Activated naive CD4-positive, alpha-beta T cell treated with anti-CD3 and anti-CD28 coated beads, Interleukin-2, amount 10 ng/mL, durations not matched to agents 7 days and 5 days (primary cell): ENCODE results near the gene ISYNA1.

ENCODE experiments used
- CTCF ChIA-PET: fragments of 350-600 bp; sonication (Branson Sonifier 250); formaldehyde crosslinking; loops from one replicate; lab custom pipeline; 2021; ENCODE audit warnings: antibody characterized with exemption; lab: Charles Lee
- DNase-seq: peaks from one replicate; pipeline ENCODE4 v3.0.0-alpha.2; 2020
- H3K27ac Mint-ChIP-seq: one replicate; pipeline ENCODE4 v1.8.0; 2021; ENCODE audit warnings: mild to moderate bottlenecking, moderate library complexity, mixed read lengths
- H3K27me3 Mint-ChIP-seq: one replicate; pipeline ENCODE4 v1.8.0; 2021; ENCODE audit warnings: mild to moderate bottlenecking, mixed read lengths
- H3K36me3 Mint-ChIP-seq: one replicate; pipeline ENCODE4 v1.8.0; 2021; ENCODE audit warnings: mixed read lengths
- H3K4me1 Mint-ChIP-seq: one replicate; pipeline ENCODE4 v1.8.0; 2021; ENCODE audit warnings: mixed read lengths
- H3K4me3 Mint-ChIP-seq: one replicate; pipeline ENCODE4 v1.8.0; 2021; ENCODE audit warnings: mild to moderate bottlenecking, moderate library complexity, mixed read lengths
- H3K9me3 Mint-ChIP-seq: one replicate; pipeline ENCODE4 v1.8.0; 2021; ENCODE audit warnings: mixed read lengths

Gene ISYNA1

DNA sequence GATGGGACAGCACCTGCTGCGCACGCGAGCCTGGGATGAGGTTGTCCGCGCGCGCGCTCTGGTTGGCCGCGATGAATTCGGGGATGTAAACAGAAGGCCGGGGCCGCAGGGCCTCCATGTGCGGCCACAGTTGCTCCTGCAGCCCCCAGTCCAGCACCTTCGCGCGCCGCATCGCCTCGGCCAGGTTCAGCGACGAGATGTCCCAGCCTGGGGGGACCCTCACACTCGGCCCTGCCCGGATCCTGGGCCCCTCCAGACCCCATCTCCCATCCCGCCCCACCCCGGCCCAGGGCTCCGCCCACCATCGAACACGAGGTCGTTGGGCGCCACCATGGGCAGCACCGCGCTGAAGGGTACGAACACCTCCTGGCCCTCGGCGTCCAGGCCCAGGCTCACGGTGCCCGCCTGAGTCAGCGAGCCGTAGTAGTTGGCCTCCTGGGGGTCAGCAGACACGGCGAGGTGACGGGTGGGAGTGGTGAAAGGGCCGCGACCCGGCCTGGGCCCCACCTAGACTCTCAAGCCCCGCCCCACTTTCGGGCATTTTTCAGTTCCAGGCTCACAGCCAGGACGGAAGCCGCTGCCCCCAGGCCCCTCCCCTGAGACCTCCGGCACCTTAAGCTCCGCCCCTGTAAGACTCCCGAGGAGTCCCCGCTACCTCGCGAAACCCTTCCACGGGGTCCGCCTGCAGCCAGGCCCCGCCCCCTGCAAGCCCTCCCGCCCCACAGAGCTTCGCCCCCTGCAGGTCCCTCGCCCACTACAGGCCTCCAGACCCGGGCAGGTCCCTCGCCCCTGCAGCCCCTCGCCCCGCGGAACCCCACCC lies 1.1 kb downstream of the ISYNA1 start:
- DNase-seq = peak; percentile 85
- H3K36me3 Mint-ChIP-seq = peaks cover 9% of the 10 kb centered on the region
- CTCF ChIA-PET = no interaction called here
- H3K9me3 Mint-ChIP-seq = no peaks in the 10 kb centered on the region
- peak overlapping the region; percentile 69 for H3K4me3 Mint-ChIP-seq
- peaks cover 18% of the 10 kb centered on the region for H3K27me3 Mint-ChIP-seq
- peaks cover 30% of the 10 kb centered on the region for H3K4me1 Mint-ChIP-seq
- H3K27ac Mint-ChIP-seq = no peak overlapping the region

DNA sequence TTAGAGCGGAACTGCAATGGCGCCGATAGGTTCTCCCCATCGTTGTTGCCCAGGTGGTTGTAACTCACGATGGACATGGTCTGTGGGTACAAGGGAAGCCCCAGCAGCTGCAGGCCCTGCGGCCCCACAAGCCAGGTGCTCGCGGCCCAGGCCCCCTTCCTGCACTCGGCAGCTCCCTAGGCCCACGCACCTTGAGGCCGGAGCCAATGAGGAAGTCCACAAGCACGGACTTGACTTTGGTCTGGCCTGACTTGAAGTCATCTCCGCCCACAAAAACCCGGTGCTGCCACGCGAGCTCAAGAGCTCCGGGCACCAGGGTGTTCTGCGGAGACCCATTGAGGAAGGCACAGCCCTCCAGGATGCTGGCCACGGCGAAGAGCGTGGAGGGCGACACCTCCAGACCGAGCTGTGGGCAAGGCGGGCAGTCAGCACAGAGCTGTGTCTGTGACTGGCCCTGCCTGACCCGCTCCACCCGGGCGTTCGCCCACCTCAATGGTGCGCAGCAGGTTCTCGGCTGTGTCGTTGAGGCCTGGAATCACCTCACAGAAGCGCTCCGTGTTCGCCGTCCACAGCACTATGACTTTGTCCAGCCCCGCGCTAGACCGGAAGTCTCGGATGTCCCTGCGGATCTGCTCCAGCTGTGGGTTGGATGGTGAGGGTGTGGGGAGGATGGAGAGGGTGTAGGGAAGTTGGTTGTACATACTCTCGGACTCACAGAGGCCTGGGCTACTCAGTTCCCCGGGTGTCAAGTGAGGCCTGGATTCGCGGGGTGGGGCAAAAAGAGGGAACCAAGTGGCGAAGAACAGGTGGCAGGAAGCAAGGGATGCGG lies 1.9 kb downstream of the ISYNA1 start:
- CTCF ChIA-PET = interaction anchor here (1.0 kb wide), 1 partner anchor 16 kb away, joined by 3 read pairs; no protein-coding TSS in a partner anchor
- Mint-ChIP-seq H3K4me1 (peaks cover 25% of the 10 kb centered on the region), H3K4me3 (peak overlapping the region; percentile 62), H3K27ac (no peak overlapping the region), H3K9me3 (no peaks in the 10 kb centered on the region), H3K27me3 (peaks cover 18% of the 10 kb centered on the region), H3K36me3 (peaks cover 10% of the 10 kb centered on the region)
- no peak for DNase-seq

DNA sequence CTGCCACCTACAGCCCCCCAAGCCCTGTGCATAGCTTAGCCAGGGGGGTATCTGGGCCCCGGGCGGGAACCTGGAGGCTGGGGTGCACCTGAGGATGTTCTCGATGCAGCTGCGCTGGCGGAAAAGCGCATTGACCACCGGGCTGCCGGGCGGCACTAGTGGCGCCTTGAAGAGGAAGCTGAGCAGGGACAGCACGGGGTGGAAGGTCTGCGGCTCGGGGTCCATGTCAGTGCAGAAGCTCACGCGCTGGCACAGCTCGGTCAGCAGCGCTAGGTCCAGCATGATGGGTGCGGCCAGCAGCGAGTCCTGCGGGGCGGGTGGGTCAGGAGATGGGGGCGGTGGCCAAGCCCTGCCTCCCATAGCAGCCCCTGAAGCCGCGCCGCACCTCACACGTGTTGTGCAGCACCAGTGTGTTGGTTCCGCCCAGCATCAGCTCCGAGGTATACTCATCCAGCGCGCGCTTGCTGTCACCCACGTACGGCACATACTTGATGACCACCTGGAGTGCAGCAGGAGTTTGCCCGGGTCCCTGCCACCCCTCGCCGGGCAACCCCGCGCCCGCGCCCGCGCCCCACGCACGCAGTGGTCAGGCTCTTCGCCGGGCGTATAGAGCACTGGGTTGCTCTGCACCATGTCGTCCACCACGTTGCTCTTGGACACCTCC lies 2.6 kb downstream of the ISYNA1 start:
- H3K9me3 Mint-ChIP-seq = no peaks in the 10 kb centered on the region
- peaks cover 23% of the 10 kb centered on the region for H3K4me1 Mint-ChIP-seq
- peaks cover 10% of the 10 kb centered on the region for H3K36me3 Mint-ChIP-seq
- CTCF ChIA-PET = interaction anchor here (1.0 kb wide), 1 partner anchor 15 kb away, joined by 3 read pairs; no protein-coding TSS in a partner anchor
- DNase-seq = no peak
- H3K4me3 Mint-ChIP-seq = no peak overlapping the region
- peaks cover 18% of the 10 kb centered on the region for H3K27me3 Mint-ChIP-seq
- H3K27ac Mint-ChIP-seq = peak overlapping the region; percentile 28

DNA sequence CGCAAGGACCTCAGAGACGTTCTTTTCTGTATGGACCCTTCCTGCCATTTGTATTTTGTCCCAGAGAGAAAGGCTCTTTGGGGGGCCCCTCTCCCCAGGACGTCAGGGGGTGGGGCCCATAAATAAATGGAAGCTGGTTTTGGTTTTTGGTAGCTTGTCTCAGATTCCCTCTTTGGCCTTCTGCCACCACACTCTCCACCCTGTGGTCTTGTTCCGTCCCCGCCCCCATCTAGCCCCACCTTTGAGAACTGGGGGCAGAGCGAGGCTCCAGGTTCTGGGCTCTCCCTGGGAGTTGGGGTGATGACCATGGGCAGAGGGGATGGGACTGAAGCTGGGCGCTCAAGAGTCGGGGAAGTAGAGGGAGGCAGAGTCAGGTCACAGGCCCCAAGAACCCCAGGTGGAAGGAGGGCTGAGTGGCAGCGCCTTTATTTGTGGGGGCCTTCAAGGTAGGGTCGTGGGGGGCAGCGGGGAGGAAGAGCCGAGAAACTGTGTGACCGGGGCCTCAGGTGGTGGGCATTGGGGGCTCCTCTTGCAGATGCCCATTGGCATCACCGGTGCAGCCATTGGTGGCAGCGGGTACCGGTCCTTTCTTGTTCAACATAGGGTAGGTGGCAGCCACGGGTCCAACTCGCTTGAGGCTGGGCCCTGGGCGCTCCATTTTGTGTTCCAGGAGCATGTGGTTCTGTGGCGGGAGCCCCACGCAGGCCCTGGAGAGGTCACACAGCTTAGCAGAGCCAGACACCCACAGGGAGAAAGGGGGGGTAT lies 3.3 kb downstream of the ISYNA1 start:
- CTCF ChIA-PET = no interaction called here
- H3K4me1 Mint-ChIP-seq = peaks cover 30% of the 10 kb centered on the region
- H3K9me3 Mint-ChIP-seq = no peaks in the 10 kb centered on the region
- H3K36me3 Mint-ChIP-seq = peaks cover 10% of the 10 kb centered on the region
- no peak for DNase-seq
- H3K4me3 Mint-ChIP-seq = no peak overlapping the region
- peaks cover 18% of the 10 kb centered on the region for H3K27me3 Mint-ChIP-seq
- H3K27ac Mint-ChIP-seq = no peak overlapping the region

DNA sequence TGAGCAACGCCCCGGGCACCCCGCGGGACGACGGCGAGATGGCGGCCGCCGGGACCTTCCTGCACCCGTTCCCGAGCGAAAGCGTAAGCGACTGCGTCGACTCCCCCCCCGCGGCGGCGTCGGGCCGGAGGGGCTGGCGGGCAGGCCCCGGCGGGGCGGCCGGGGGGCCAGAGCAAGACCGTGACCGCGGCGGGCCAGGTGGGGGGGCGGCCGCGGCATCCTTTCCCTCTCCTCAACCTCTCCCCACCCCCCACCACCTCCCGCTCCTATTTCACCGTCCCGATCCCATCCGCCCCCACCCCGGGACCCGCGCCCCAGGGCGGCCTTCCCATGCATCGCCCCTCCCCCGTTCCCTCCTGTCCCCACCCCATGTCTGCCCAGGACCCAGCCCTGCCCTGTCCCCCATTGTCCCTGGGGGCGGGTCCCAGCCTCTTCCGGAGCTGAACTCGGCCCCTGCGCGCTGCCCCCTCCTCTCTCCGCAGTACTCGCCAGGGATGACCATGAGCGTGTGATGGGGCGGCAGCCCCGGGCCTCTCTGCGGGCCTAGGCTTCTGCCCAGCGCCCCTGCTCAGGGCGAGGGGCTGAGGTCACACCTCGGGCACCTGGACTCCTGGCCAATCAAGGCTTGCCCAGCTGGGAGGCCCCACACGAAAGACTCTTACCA lies 4.1 kb downstream of the ISYNA1 start:
- Mint-ChIP-seq H3K36me3 (peaks cover 10% of the 10 kb centered on the region), H3K27ac (no peak overlapping the region), H3K4me1 (peaks cover 30% of the 10 kb centered on the region), H3K9me3 (no peaks in the 10 kb centered on the region), H3K27me3 (peaks cover 10% of the 10 kb centered on the region), H3K4me3 (no peak overlapping the region)
- CTCF ChIA-PET = no interaction called here
- DNase-seq = no peak

DNA sequence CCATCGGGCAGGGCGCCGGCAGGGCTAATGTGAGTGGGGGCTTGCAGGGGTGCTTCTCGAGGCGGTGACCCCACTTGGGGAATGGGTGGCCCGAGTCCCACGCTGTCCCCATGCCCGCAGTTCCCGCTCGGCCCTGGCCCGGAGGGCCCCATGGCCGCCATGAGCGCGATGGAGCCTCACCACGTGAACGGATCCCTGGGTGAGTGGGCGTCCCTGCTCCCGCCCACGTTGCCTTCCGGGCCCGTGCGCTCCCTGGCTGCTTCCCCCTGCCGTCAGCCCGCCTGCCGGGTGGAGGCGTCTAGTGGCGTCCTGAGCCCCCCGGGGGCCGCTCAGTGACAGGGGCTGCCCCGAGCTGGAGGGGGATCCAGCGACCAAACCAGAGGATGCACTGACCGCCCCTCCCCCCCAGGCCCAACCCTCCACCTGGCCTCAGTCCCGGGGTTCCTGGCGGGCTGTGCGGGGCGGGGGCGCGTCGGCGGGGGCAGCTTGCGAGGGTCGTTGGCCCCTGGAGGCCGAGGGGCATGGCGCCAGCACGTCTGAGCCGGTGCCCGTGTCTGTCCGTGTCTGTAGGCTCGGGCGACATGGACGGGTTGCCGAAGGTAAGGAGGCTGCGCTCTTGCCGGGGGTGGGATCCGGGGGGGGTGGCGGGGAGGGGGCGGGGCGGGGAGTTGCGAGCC lies 4.8 kb downstream of the ISYNA1 start:
- Mint-ChIP-seq H3K4me3 (peak overlapping the region; percentile 18), H3K36me3 (peaks cover 10% of the 10 kb centered on the region), H3K4me1 (peaks cover 35% of the 10 kb centered on the region), H3K27ac (no peak overlapping the region), H3K9me3 (no peaks in the 10 kb centered on the region), H3K27me3 (peaks cover 9% of the 10 kb centered on the region)
- peak; percentile 54 for DNase-seq
- CTCF ChIA-PET = no interaction called here

DNA sequence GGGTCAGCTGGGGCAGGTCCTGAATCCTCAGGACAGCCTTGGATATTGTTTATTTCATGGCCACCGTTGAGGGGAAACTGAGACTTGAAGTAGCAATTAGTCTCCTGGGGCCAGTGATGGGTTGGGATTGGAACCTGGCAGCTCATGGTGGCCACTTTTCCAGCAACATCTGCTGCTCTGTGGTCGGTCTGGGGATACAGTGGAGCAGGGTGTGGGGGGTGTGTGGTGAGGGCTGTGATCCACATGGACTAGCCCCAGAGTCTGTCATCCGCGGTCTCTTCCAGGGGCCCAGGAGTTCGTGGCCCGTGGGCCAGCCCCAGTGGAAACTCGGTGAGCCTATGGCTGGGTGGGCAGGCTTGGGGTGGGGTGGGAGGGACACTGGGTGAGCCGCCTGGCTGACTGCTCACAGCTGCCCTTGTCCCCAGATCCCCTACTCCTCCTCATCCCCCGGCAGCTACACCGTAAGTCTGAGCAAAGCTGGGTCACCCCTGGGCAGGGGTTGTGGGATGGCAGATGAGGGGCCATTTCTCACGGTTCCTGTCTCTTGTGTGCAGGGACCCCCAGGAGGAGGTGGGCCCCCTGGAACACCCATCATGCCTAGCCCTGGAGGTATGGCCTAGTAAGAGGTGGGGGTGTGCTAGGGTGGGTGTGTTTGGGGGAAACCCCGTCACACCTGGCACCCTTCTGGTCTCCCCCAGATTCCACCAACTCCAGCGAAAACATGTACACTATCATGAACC lies 5.5 kb downstream of the ISYNA1 start:
- no peaks in the 10 kb centered on the region for H3K9me3 Mint-ChIP-seq
- peaks cover 6% of the 10 kb centered on the region for H3K27me3 Mint-ChIP-seq
- no peak for DNase-seq
- no peak overlapping the region for H3K27ac Mint-ChIP-seq
- CTCF ChIA-PET = interaction anchor here (1.0 kb wide), 1 partner anchor 9 kb away, joined by 7 read pairs; no protein-coding TSS in a partner anchor
- H3K36me3 Mint-ChIP-seq = peaks cover 10% of the 10 kb centered on the region
- peaks cover 38% of the 10 kb centered on the region for H3K4me1 Mint-ChIP-seq
- H3K4me3 Mint-ChIP-seq = peak overlapping the region; percentile 18

DNA sequence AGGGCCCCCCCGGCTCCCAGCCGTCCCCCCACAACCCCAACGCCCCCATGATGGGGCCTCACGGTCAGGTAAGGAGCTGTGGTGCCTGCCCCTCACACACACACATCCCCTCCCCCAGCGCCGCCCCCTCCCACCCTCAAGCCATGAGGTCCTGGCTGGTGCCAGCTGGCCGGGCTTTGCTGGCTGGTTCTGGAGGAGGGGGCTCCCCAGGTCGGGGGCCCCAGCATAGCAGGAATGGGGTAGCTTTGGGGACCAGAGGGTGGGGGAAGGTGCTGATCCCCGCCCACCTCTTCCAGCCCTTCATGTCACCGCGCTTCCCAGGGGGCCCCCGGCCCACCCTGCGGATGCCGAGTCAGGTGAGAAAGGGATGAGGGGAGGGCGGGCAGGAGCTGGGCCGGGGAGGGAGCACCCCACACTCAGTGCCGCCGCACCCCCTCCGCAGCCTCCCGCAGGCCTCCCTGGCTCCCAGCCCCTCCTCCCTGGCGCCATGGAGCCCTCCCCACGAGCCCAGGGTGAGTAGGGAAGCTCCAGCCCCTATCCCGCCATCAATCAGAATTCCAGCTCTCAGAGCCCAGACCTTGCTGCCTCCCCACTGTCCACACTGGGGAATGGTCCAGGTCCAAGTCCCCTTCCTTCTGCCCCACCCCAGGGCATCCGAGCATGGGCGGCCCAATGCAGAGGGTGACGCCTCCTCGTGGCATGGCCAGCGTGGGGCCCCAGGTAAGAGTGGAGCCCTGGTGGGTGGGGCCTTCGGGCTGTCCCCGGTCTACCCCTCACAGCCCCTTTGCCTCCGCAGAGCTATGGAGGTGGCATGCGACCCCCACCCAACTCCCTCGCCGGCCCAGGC lies 6.4 kb downstream of the ISYNA1 start:
- H3K4me3 Mint-ChIP-seq = no peak overlapping the region
- no peak overlapping the region for H3K27ac Mint-ChIP-seq
- no peak for DNase-seq
- H3K36me3 Mint-ChIP-seq = peaks cover 10% of the 10 kb centered on the region
- H3K9me3 Mint-ChIP-seq = no peaks in the 10 kb centered on the region
- CTCF ChIA-PET = interaction anchor here (1.0 kb wide), 1 partner anchor 10 kb away, joined by 7 read pairs; no protein-coding TSS in a partner anchor
- no peaks in the 10 kb centered on the region for H3K27me3 Mint-ChIP-seq
- peaks cover 40% of the 10 kb centered on the region for H3K4me1 Mint-ChIP-seq

DNA sequence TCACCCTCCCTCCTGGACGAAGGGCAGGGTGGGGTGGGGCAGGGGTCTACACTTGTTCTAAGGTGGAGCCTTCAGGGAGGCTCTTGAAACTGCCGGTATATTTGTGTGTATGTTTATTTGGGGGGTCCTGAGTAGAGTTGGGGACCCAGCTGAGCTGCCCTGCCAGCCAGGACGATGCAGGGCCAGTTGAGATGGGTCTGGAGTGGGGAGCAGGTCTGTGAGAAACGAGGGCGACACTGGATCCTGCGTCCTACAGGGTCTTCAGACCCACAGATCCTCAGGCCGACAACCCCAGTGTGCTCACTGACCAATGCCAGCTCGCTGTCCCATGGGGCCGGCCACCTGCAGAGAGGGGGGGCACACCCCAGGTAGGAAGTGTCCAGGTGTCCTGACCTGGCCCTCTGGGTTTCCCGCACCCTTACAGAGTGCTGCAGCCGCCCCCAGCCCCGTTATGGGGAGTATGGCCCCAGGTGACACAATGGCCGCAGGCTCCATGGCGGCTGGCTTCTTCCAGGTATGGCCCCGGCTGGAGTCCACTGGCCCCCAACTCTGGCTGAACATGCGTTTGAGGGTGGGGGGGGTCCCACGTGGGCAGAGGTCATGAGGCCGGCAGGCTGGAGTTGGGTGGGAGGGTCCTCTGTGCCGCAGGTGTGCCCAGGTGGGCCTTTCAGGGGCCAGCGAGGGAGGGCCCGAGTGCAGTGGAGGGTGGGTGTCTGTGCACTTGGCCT lies 7.4 kb downstream of the ISYNA1 start:
- H3K4me1 Mint-ChIP-seq = peaks cover 42% of the 10 kb centered on the region
- DNase-seq = no peak
- CTCF ChIA-PET = no interaction called here
- no peak overlapping the region for H3K4me3 Mint-ChIP-seq
- H3K9me3 Mint-ChIP-seq = no peaks in the 10 kb centered on the region
- H3K36me3 Mint-ChIP-seq = peaks cover 10% of the 10 kb centered on the region
- H3K27me3 Mint-ChIP-seq = no peaks in the 10 kb centered on the region
- H3K27ac Mint-ChIP-seq = no peak overlapping the region

DNA sequence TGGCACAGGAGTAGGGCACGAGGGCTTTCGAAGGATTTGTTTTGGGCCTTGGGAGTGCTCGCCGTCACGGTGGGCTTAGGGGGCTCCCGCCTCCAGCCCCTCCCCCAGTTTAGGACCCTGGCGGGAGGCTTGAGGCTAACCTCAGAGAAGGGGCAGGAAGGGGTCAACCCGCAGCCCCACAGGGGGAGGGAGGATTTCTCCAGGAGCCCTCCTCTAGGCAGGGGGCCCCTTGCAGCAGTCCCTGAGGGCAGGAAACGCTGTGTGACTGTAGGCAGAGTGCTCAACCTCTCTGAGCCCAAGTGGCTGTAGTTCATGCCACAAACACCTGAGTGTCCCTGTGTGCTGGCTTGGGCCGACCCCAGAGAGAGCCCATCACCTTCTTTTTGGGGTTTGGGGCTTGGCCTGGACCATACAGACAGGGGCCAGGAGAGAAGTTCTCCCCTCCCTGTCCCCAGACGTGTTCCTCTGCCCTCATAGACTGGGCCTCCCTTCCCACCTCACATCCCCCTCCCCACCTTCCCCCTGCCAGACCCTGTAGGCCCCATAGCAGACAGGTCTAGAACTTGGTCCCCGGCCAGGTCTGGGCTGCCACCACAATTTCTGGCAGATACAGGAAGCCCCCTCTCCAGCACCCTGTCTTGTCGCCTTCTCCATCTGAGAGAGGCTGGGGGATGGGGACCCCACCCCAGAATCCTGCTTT lies 8.1 kb downstream of the ISYNA1 start:
- CTCF ChIA-PET = no interaction called here
- Mint-ChIP-seq H3K36me3 (peaks cover 9% of the 10 kb centered on the region), H3K4me3 (peak overlapping the region; percentile 58), H3K27ac (peak overlapping the region; percentile 88), H3K9me3 (no peaks in the 10 kb centered on the region), H3K4me1 (peaks cover 46% of the 10 kb centered on the region), H3K27me3 (no peaks in the 10 kb centered on the region)
- peak; percentile 54 for DNase-seq
